ENCODE measurements around the gene SPATA45.

SPATA45 gene

GRCh38 chr1:212782422-212783154, 64.9 kb downstream of the SPATA45 start:
- Histone ChIP-seq H3K27me3 (no peaks in the 10 kb centered on the region), H3K4me2 (no peak overlapping the region), H3K36me3 (peaks cover 69% of the 10 kb centered on the region), H3K4me1 (no peaks in the 10 kb centered on the region), H3K9me3 (no peaks in the 10 kb centered on the region), H3K27ac (no peak overlapping the region), H3K4me3 (no peak overlapping the region), H4K20me1 (peaks cover 12% of the 10 kb centered on the region; the same call in 1 of the 2 replicates), H3K9ac (no peak overlapping the region)
- no peak for TF ChIP-seq Cebpa-rat (IDR thresholded peaks at IDR 0.05)

DNA sequence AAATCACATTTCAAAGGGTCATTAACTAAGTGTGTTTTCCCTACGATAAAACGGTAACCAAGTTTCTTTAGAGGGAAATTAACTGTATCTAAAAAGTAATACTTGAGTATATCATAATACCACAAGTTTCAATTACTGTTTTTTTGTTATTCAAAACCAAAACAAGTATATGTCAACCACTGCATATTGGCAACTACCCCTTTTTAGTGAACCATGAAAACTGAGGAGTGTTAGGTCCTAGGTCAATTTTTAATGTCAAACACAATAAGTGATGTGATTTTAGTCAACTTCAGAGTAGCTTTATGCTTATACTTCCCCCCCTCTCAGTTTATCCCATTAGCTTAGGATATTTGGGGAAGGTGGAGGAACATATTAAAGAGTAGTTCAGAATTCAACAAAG, 66.2 kb downstream of the SPATA45 start:
- Histone ChIP-seq H3K36me3 (peaks cover 68% of the 10 kb centered on the region), H3K27me3 (no peaks in the 10 kb centered on the region), H3K9me3 (no peaks in the 10 kb centered on the region), H4K20me1 (peaks cover 12% of the 10 kb centered on the region; the same call in 1 of the 2 replicates), H3K4me1 (no peaks in the 10 kb centered on the region), H3K4me2 (no peak overlapping the region), H3K4me3 (no peak overlapping the region), H3K27ac (no peak overlapping the region), H3K9ac (no peak overlapping the region)
- TF ChIP-seq Cebpa-rat (IDR thresholded peaks at IDR 0.05) = no peak

- H3K27ac ChIP-seq = no peak overlapping the region
- peaks cover 12% of the 10 kb centered on the region; the same call in 1 of the 2 replicates for H4K20me1 ChIP-seq
- H3K9me3 ChIP-seq = no peaks in the 10 kb centered on the region
- H3K4me2 ChIP-seq = no peak overlapping the region
- no peaks in the 10 kb centered on the region for H3K27me3 ChIP-seq
- H3K36me3 ChIP-seq = peaks cover 68% of the 10 kb centered on the region
- no peaks in the 10 kb centered on the region for H3K4me1 ChIP-seq
- H3K4me3 ChIP-seq = no peak overlapping the region
- no peak for TF ChIP-seq Cebpa-rat (IDR thresholded peaks at IDR 0.05)
- no peak overlapping the region for H3K9ac ChIP-seq
Measured at GRCh38 chr1:212780759-212781158, 66.7 kb downstream of the SPATA45 start.

All from BLaER1 (cell line).